Motor neuron (in vitro differentiated cells): ENCODE results near the gene HAGH. TPM values are rescaled to one million over a fixed set of nuclear protein-coding genes. Genes with fewer than 3 reads are reported as not detected.
A peak's percentile ranks its signal among the peaks of the same experiment; 100 is the strongest.
"Not testable (repeated sequence)": the region's sequence is repeated elsewhere in the genome, so short reads cannot be mapped to it uniquely, and the experiment has no call there.

Source experiments
- ATAC-seq, 8 experiments: fragments of 200-7000 bp; cut with Tn5 transposase; replicated peaks in 6 of 8; 2 replicates each; pipeline ENCODE4 v1.8.0; 2021; ENCODE audit warnings: mild to moderate bottlenecking in 8 of 8, moderate library complexity in 8 of 8
- H3K27ac ChIP-seq, 2 donors: fragments of 250-450 bp; sonication (Bioruptor Pico); 2 replicates each; pipeline ENCODE4 v1.9.0; 2021; ENCODE audit warnings: antibody characterized with exemption in 2 of 2, mild to moderate bottlenecking in 2 of 2, moderate library complexity in 1 of 2
- H3K4me1 ChIP-seq, 2 donors: fragments of 250-450 bp; sonication (Bioruptor Pico); replicated peaks in 1 of 2; 2 replicates each; pipeline ENCODE4 v1.6.1; 2021; ENCODE audit warnings: antibody characterized with exemption in 2 of 2, mild to moderate bottlenecking in 2 of 2, moderate library complexity in 1 of 2
- H3K4me3 ChIP-seq, 5 donors: fragments of 250-450 bp; sonication (Bioruptor Pico); 2 replicates each; pipeline ENCODE4 v1.9.0; 2021; ENCODE audit warnings: antibody characterized with exemption in 5 of 5, mild to moderate bottlenecking in 5 of 5, moderate library complexity in 4 of 5
- WGBS, 10 experiments: fragments of 450-650 bp; shearing (Covaris generic); methylation state at CpG; one replicate each; pipeline ENCODE4 v1.0.0; 2022; 5-methylcytosine and 5-hydroxymethylcytosine counted together
- in situ Hi-C, 9 experiments: fragments of 400-800 bp; cut with MboI; loops; one replicate each; pipeline ENCODE4 v1.15.0; 2021; ENCODE audit warnings: low sequenced_read_pairs in 9 of 9, low pct_unique_long_range_greater_than_20kb in 2 of 9; ENCODE audit not compliant: unreplicated experiment in 9 of 9
- total RNA-seq, 8 experiments: library from RNA; unstranded; fragments of 300-600 nt; gene quantifications; 2 replicates each; pipeline versions ENCODE4 v1.2.3 to v1.2.4, GENCODE V29; 2022

The HAGH gene
- total RNA-seq, 8 experiments from 2014 or later: 27.8 to 67.6 (median 38.9) TPM

- Histone ChIP-seq H3K4me3 (no peak overlapping the region), H3K4me1 (no peaks in the 10 kb centered on the region), H3K27ac (no peak overlapping the region)
- 81 to 100% (median 91%) methylated on average over 1 to 16 of the region's 40 CpGs; no CpG with 5 or more reads in 6 of the 10 experiments for WGBS, 10 experiments
- ATAC-seq: peak in 2 of 8 experiments; percentile 11 to 13
- in situ Hi-C loops: no loop called here
Observed at GRCh38 chr16:1816396-1817275, 10.0 kb downstream of the HAGH start.

- in situ Hi-C loops: no loop called here
- ATAC-seq: no peak
Observed at GRCh38 chr16:1815461-1815860, 11.2 kb downstream of the HAGH start.

GRCh38 chr16:1812732-1813163, 13.9 kb downstream of the HAGH start:
- ATAC-seq: peak in 6 of 8 experiments; percentile 38 to 100 (median 82)
- Histone ChIP-seq H3K4me1 (no peaks in the 10 kb centered on the region), H3K4me3 (no peak overlapping the region), H3K27ac (no peak overlapping the region)
- 0 to 69% (median 42%) methylated on average over 2 to 11 of the region's 17 CpGs; no CpG with 5 or more reads in 1 of the 10 experiments for WGBS, 10 experiments
- in situ Hi-C loops: no loop called here

More at GRCh38 chr16:1815461-1815860, 11.2 kb downstream of the HAGH start:
- no peak overlapping the region for H3K4me3 ChIP-seq
- H3K4me1 ChIP-seq: no peaks in the 10 kb centered on the region
- 83 to 96% (median 94%) methylated on average over 3 to 8 of the region's 11 CpGs; no CpG with 5 or more reads in 4 of the 10 experiments for WGBS, 10 experiments
- no peak overlapping the region for H3K27ac ChIP-seq

- ATAC-seq: no peak
- no peak overlapping the region for H3K4me3 ChIP-seq
- H3K27ac ChIP-seq: no peak overlapping the region
Observed at GRCh38 chr16:1810536-1810935, 16.1 kb downstream of the HAGH start.

GRCh38 chr16:1810106-1810505, 16.5 kb downstream of the HAGH start:
- ATAC-seq: no peak
- in situ Hi-C loops: no loop called here
- H3K4me1 ChIP-seq: no peaks in the 10 kb centered on the region
- H3K27ac ChIP-seq: no peak overlapping the region
- 80 to 96% methylated on average over 2 to 10 of the region's 16 CpGs; no CpG with 5 or more reads in 8 of the 10 experiments for WGBS, 10 experiments
- no peak overlapping the region for H3K4me3 ChIP-seq

More at GRCh38 chr16:1810536-1810935, 16.1 kb downstream of the HAGH start:
- H3K4me1 ChIP-seq: no peaks in the 10 kb centered on the region
- in situ Hi-C loops: no loop called here
- WGBS, 10 experiments: 70 to 100% (median 91%) methylated on average over 1 to 7 of the region's 16 CpGs; no CpG with 5 or more reads in 4 of the 10 experiments

- Histone ChIP-seq H3K4me3 (no peak overlapping the region), H3K27ac (no peak overlapping the region), H3K4me1 (no peaks in the 10 kb centered on the region)
- WGBS, 10 experiments: 80 to 100% (median 86%) methylated on average over 1 to 7 of the region's 28 CpGs; no CpG with 5 or more reads in 6 of the 10 experiments
- peak in 3 of 8 experiments; percentile 10 to 21 (median 18) for ATAC-seq
- in situ Hi-C loops: no loop called here
Observed at GRCh38 chr16:1809281-1809801, 17.3 kb downstream of the HAGH start.

- Histone ChIP-seq H3K27ac (no peak overlapping the region), H3K4me3 (no peak overlapping the region), H3K4me1 (no peaks in the 10 kb centered on the region)
- 40 to 67% methylated on average over 1 of the region's 18 CpGs; no CpG with 5 or more reads in 8 of the 10 experiments for whole genome bisulfite sequencing, 10 experiments
- ATAC-seq: no peak
- in situ Hi-C loops: no loop called here
Observed at GRCh38 chr16:1808691-1809090, 17.9 kb downstream of the HAGH start.

- WGBS, 10 experiments: 78 to 100% (median 80%) methylated on average over 1 to 4 of the region's 10 CpGs; no CpG with 5 or more reads in 7 of the 10 experiments
- in situ Hi-C loops: no loop called here
Observed at GRCh38 chr16:1807626-1808025, 19.0 kb downstream of the HAGH start.

GRCh38 chr16:1800701-1801100, 25.9 kb downstream of the HAGH start:
- ATAC-seq: peak in 3 of 8 experiments; percentile 31 to 72 (median 35)
- in situ Hi-C loops: no loop called here
- Histone ChIP-seq H3K27ac (no peak overlapping the region), H3K4me1 (no peaks in the 10 kb centered on the region), H3K4me3 (no peak overlapping the region)
- 13 to 91% (median 76%) methylated on average over 3 to 10 of the region's 10 CpGs for WGBS, 10 experiments

More at GRCh38 chr16:1807626-1808025, 19.0 kb downstream of the HAGH start:
- Histone ChIP-seq H3K27ac (no peak overlapping the region), H3K4me3 (no peak overlapping the region), H3K4me1 (no peaks in the 10 kb centered on the region)
- ATAC-seq: no peak

GRCh38 chr16:1799263-1799662, 27.4 kb downstream of the HAGH start:
- H3K4me3 ChIP-seq, in situ Hi-C loops, ATAC-seq, H3K4me1 ChIP-seq, H3K27ac ChIP-seq: not testable (repeated sequence)
- 20 to 100% (median 80%) methylated on average over 1 to 4 of the region's 5 CpGs; no CpG with 5 or more reads in 2 of the 10 experiments for WGBS, 10 experiments

GRCh38 chr16:1794908-1795666, 31.5 kb downstream of the HAGH start:
- in situ Hi-C loops: no loop called here
- Histone ChIP-seq H3K4me1 (no peaks in the 10 kb centered on the region), H3K27ac (no peak overlapping the region), H3K4me3 (no peak overlapping the region)
- 54 to 93% (median 80%) methylated on average over 2 to 5 of the region's 32 CpGs; no CpG with 5 or more reads in 5 of the 10 experiments for WGBS, 10 experiments
- no peak for ATAC-seq

GRCh38 chr16:1794221-1794871, 32.3 kb downstream of the HAGH start:
- peak in 5 of 8 experiments; percentile 2 to 32 (median 10) for ATAC-seq
- Histone ChIP-seq H3K4me3 (no peak overlapping the region), H3K27ac (no peak overlapping the region), H3K4me1 (no peaks in the 10 kb centered on the region)
- whole genome bisulfite sequencing, 10 experiments: no CpG with 5 or more reads among the region's 18 CpGs
- in situ Hi-C loops: no loop called here
